NAMALWA (cell line): Measurements from ENCODE around the gene TTLL5.
"Not testable (repeated sequence)": the region's sequence is repeated elsewhere in the genome, so short reads cannot be mapped to it uniquely, and the experiment has no call there.

Experiments used
- DNase-seq: peaks from one replicate; pipeline ENCODE4 v3.0.0-alpha.2; 2015; ENCODE audit warnings: low spot score

TTLL5 gene

DNA sequence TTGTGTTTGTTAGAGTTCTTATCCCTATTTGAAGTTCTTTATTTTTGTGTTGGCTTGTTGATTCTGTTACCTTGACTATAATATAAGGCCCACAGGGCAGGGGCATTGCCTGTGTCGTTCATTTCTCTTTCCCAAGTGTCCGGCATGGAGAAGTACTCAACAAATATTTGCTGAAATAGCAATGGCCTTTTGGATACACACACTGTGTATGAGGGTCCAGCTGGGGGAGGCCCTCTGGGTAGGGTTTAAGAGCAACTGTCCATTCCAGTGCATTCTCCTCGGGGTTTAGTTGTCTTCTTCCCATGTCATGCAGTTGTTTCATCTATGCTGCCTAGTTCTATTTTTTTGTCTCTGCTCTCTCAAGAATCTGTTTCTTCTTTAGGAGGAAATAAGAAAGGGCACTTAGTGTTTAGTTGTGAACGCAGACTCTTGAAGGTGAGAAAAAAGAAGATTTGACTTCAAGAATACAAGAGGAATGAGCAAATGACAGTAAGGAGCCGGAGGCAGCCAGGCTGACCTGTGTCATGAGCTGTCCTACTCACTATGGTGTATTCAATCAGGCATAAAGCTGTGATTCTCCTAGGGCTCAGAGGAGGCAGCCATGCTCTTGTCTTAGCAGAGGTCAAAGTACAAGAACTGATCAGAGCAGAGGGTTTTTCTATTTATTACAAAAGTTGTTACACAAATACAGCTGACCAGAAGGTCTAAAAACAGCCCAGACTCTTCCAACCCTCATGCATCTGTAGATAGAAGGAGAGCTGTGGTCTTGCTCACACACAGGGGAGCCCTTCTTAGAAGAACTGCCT lies 10.6 kb upstream of the TTLL5 start:
- DNase-seq: no peak

GRCh38 chr14:75653563-75653962 lies 7.5 kb upstream of the TTLL5 start:
- no peak for DNase-seq

- DNase-seq: peak; percentile 63
Observed at GRCh38 chr14:75654127-75654732, 6.8 kb upstream of the TTLL5 start.

DNA sequence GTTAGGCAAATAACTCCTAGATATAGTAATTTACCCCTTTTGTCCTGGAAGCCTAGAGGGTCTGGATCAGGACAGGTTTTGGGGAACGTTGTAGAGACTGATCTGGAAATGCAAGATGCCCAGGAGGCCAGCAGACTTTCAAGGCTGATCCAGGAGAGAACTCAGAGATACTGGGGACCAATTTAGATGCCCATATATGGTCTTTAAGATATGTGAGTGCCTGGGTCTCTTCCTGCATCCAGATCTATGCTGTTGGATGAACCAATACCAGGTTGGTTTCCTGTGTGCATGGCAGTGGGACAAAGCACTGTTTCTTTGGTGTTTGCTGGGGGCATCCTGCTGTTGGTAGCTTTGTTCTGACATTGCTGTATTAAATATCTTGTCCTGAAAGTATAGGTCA lies 5.8 kb upstream of the TTLL5 start:
- DNase-seq: no peak

DNA sequence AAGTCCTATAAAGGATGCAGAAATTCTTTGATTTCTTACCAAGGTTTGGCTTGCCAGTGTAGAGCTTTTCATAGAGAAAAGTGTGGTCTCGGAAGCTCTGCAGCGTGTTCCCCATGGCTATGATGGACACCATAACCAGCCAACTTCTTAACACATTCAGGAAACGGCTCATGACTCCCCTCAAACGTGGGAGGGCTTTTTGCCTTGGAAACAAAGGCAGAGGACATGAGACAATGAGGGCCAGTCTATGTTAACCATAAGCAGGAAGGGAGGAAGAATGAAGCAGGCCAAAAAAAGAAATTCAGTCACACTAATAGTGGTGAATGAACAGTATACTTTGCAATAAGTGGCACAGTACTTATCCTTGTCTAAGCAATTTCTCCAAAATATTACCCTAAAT lies 3.7 kb upstream of the TTLL5 start:
- DNase-seq: no peak

- no peak for DNase-seq
Observed at GRCh38 chr14:75658957-75659356, 2.1 kb upstream of the TTLL5 start.

DNA sequence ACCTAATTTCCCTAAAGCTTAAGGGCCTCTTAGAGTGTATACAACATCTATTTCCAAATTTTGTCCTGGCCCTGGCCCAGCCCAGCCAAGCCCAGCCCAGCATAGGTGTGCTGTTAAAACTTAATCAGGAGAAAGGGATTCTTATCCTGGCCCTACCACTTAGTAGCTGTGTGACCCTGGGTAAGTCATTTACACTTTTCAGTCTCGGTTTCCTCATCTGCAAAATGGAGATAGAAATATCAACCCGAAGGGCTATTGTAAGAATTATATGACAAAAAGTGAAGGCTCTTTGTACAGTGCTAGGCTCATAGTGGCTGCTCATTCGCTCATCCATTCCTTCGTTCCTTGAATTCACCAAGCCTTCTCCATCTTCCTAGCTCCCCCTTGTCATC lies 812 bp upstream of the TTLL5 start:
- no peak for DNase-seq

GRCh38 chr14:75661499-75661814 lies 411 bp downstream of the TTLL5 start:
- DNase-seq: no peak

- no peak for DNase-seq
Observed at GRCh38 chr14:75662966-75663365, 1.9 kb downstream of the TTLL5 start.

DNA sequence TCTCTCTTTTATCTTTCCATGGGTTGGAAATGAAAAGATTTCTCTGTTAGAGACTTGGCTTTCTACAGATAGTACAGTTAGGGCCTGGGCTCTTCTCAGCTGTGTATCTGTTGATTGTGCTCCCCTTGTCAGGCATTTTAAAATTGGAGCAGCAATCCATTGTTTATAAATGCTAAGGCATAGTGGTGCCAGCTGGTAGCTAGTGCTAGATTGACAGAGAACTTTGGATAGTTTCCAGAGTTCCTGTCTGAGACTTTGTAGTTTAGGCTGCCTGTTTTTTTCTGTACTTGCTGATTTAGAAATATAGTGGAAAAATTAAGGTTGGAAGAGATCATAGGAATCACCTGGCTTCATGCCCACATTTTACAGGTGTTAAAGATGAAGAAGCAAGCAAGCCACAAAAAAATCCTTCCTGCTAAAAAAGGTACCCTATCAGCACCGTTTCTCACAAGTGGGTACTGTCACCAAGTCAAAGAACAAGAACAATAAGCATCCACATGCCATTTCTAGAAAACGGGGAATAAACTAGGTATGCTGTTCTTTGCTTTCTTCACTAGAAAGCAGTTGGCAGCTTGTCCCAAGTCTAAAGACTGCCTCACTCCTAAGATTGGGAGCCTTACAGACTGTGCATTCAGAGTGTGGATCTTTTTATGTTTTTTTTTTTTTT lies 6.2 kb downstream of the TTLL5 start:
- DNase-seq: no peak

DNA sequence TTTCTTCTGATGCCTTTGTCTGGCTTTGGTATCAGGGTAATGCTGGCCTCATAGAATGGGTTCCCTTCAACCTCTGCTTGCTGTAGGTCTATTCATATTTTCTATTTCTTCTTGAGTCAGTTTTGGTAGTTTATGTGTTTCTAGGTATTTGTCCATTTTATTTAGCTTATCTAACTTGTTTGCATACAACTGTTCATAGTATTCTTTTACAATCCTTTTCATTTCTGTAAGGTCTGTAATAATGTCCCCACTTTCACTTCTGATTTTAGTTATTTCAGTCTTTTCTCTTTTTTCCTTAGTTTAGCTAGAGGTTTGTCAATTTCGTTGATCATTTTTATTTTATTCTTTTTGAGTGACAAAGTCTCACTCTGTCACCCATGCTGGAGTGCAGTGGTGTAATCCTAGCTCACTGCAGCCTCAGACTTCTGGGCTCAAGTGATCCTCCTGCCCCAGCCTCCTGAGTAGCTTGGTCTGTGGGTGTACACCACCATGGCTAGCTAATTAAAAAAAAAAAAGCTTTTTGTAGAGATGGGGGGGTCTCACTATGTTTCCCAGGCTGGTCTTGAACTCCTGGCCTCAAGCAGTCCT lies 11.7 kb downstream of the TTLL5 start:
- DNase-seq: no peak

- no peak for DNase-seq
Observed at GRCh38 chr14:75673345-75674035, 12.4 kb downstream of the TTLL5 start.

- peak; percentile 13 for DNase-seq
Observed at GRCh38 chr14:75675265-75675960, 14.4 kb downstream of the TTLL5 start.

DNA sequence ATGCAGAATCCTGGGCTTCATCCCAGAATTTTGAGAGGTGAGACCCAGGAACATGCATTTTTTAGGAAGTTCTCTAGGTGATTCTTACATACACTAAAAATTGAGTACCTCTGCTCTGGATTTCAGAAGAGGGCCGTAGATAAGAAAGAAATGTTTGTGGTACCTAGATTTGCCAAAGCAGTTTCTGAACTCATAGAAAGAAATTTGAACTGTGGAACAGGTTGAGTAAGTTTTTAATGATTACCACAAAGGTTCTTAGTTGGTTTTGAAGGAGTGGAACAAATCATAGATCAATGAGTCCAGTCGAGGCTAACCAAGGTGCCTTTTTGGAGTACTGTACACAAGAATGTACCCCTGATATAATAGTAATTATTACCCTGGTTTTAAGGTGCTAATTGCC lies 24.9 kb downstream of the TTLL5 start:
- no peak for DNase-seq

DNA sequence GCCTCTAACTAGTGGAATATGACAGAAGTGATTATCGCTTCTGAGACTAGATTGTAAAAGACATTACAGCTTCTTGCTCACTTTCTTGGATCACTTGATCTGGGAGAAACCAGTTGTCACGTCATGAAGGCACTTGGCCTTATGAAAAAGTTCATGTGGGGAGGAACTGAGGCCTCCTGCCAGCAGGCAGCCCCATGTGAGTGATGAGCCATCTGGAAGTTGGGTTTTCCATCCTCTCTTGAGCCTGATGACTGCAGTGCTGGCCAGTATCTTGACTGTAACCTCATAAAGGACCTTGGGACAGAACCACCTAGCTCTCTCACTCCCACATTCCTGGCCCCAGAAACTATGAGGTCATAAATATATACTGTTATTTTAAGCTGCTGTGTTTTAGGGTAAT lies 28.0 kb downstream of the TTLL5 start:
- DNase-seq: no peak

DNA sequence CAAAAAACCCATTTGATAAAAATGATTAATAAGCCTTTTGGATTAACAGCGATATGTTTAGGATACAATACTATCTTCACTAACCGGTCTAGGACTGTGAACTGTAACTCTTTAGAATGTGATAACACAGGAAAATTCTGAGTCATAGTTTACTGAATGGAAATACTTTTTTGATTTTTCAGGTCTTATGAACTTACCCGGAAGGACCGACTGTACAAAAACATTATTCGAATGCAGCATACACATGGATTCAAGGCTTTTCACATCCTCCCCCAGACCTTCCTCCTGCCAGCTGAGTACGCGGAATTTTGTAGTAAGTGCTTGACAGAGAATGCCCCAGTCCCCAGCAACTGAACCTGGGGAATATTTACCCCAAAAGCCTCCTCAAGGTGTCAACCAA lies 29.0 kb downstream of the TTLL5 start:
- no peak for DNase-seq

DNA sequence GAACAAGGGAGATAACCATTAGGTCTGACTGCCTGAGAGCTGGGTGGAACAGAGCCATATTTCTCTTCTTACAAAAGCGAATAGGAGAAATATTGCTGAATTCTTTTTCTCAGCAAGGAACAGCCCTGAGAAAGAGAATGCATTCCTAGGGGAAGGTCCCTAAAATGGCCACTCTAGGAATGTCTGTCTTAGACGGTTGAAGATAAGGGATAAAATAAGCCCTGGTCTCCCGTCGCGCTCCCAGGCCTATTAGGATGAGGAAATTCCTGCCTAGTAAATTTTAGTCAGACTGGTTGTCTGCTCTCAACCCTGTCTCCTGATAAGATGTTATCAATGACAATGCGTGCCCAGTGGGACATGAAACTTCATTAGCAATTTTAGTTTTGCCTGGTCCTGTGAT lies 34.0 kb downstream of the TTLL5 start:
- not testable (repeated sequence) for DNase-seq

- DNase-seq: no peak
Observed at GRCh38 chr14:75697386-75697785, 36.3 kb downstream of the TTLL5 start.

DNA sequence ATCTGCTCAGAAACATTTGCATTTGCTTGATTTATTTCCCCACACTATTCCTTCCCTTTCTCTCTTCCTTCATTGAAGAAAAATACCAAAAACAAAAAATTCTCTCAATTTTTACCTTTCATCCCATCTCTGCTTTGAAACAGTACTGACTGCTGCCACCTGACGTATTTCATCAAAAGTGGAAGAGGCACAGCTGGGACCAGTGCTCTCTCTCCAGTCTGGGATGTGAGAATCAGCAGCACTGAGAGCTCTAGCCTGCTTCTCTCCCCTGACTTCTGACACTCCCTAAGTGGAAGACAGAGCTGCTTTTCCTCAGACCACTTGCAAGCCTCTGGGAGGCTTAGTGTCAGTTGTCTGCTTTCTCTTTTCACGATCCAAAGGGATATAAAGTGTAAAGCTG lies 36.9 kb downstream of the TTLL5 start:
- DNase-seq: no peak

- no peak for DNase-seq
Observed at GRCh38 chr14:75699331-75699730, 38.3 kb downstream of the TTLL5 start.

DNA sequence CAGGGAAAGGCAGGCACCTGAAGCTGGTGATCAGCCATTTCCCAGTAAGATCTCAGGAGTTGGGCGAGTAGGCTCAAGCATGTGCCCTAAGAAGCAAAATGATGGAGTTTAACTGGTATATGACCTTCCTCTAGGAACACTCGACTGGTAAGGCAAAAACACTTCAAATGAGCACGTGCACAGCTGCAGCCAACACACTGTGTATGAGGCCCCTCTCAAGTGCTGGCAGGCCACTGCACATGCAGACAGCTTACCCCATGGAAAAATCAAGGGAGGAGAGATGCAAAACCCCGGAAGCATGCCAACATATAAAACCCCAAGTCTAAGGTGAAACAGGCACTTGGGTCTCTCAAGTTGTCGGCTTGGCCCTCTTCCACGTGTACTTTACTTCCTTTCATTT lies 39.2 kb downstream of the TTLL5 start:
- DNase-seq: no peak

- DNase-seq: no peak
Observed at GRCh38 chr14:75702122-75702521, 41.1 kb downstream of the TTLL5 start.
